Type B pancreatic cell (in vitro differentiated cells): ENCODE results near the gene TRIM71. TPM values are rescaled to one million over a fixed set of nuclear protein-coding genes. Genes with fewer than 3 reads are reported as not detected.
"Not testable (repeated sequence)": the region's sequence is repeated elsewhere in the genome, so short reads cannot be mapped to it uniquely, and the experiment has no call there.

Source experiments
- DNase-seq: peaks from one replicate; pipeline ENCODE4 v3.0.0; 2021; ENCODE audit warnings: mixed read lengths; ENCODE audit not compliant: unreplicated experiment; ENCODE audit errors: extremely low spot score
- H3K27ac Mint-ChIP-seq: 2 replicates; pipeline ENCODE4 v1.8.0; 2021; ENCODE audit warnings: mild to moderate bottlenecking, mixed read lengths
- H3K27me3 Mint-ChIP-seq: 2 replicates; pipeline ENCODE4 v1.8.0; 2021; ENCODE audit warnings: mixed read lengths
- H3K36me3 Mint-ChIP-seq: 2 replicates; pipeline ENCODE4 v1.8.0; 2021; ENCODE audit warnings: mixed read lengths
- H3K4me1 Mint-ChIP-seq: one replicate; pipeline ENCODE4 v1.8.0; 2021; ENCODE audit warnings: mixed read lengths; ENCODE audit not compliant: unreplicated experiment
- H3K4me3 Mint-ChIP-seq: 2 replicates; pipeline ENCODE4 v1.8.0; 2021; ENCODE audit warnings: mild to moderate bottlenecking, mixed read lengths
- H3K9me3 Mint-ChIP-seq: 2 replicates; pipeline ENCODE4 v1.8.0; 2021; ENCODE audit warnings: mixed read lengths
- CTCF ChIP-seq: fragments of 200-600 bp; sonication (generic); conservative IDR thresholded peaks from 2 replicates; pipeline ENCODE4 v1.5.0; 2021; ENCODE audit warnings: antibody characterized with exemption, mild to moderate bottlenecking
- total RNA-seq: library from RNA; stranded (reverse); gene quantifications from 2 replicates; pipeline ENCODE4 v1.2.1, GENCODE V29; 2021; ENCODE audit warnings: low replicate concordance

The TRIM71 gene
- total RNA-seq, 1 donor from 2014 or later, result 26.5 TPM

DNA sequence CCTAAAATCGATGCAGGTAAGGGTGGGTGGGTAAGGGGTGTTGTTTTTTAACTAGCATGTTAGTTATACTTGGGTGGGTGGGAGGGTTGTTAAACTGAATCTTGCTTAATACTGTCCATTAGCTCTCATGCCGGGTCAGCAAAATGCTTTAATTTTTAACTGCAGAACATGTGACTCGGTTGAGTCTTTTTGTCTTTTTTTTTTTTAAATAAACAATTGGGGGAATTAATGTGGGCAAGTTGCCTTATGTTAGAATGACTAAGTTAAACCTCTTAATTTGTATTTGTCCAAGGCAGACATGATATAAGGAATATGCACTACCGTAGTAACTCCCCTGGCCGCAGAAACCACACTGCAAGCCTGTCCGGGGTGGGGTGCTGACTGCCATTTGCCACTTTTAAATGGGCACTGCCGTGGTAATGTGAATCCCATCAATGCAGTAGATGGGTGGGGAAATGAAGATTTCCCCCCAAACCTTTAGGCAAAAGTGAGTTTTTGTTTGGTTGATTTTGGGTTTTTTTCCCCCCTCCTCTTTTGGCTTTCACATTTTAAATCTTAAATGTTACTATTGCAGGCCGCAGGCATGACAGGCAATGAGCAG is 79.3 kb downstream of the TRIM71 start:
- H3K9me3 Mint-ChIP-seq, result no peaks in the 10 kb centered on the region
- peaks cover 12% of the 10 kb centered on the region for H3K36me3 Mint-ChIP-seq
- TF ChIP-seq CTCF, result no peak
- H3K4me1 Mint-ChIP-seq, result peaks cover 7% of the 10 kb centered on the region
- no peak overlapping the region for H3K27ac Mint-ChIP-seq
- DNase-seq, result no peak
- no peak overlapping the region for H3K4me3 Mint-ChIP-seq
- H3K27me3 Mint-ChIP-seq, result no peaks in the 10 kb centered on the region

DNA sequence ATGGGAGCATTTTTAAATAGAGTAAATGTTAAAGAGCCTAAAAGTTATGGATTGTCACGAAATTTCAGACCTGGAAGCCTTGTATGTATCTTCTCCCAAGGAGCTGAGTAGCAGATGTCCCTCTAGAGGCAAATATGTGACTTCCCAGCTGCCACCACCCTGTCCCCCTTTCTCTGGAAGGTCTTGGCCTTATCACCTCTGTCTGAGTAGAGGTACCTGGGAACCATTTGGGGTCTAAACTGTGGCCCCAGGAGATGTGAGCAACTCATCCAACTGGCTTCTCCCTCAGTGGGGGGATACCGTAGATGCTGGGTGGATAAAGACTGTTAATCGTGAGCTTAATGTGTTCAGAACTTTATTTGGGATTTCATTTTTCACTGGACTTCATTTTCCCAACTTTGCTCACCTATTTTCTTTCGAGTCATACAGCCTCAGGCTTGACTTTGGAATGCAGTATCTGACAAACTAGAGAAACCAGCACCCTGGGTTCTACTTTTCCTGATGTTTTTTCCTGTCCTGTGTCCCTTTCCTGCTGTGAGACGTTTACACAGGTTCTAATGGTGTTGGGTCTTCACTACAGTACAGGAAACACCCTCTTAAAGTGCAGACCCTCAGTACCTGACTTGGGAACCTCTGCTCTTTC is 80.3 kb downstream of the TRIM71 start:
- H3K36me3 Mint-ChIP-seq, result peaks cover 6% of the 10 kb centered on the region
- no peak overlapping the region for H3K4me3 Mint-ChIP-seq
- peaks cover 7% of the 10 kb centered on the region for H3K4me1 Mint-ChIP-seq
- peak; percentile 25 for TF ChIP-seq CTCF
- H3K27me3 Mint-ChIP-seq, result no peaks in the 10 kb centered on the region
- H3K9me3 Mint-ChIP-seq, result no peaks in the 10 kb centered on the region
- no peak for DNase-seq
- peak overlapping the region; percentile 2 for H3K27ac Mint-ChIP-seq

- no peak for DNase-seq
- Mint-ChIP-seq H3K27me3 (no peaks in the 10 kb centered on the region), H3K4me1 (peaks cover 7% of the 10 kb centered on the region), H3K4me3 (no peak overlapping the region), H3K9me3 (no peaks in the 10 kb centered on the region), H3K36me3 (peaks cover 6% of the 10 kb centered on the region), H3K27ac (no peak overlapping the region)
- no peak for TF ChIP-seq CTCF
Observed at GRCh38 chr3:32899265-32899664, 81.5 kb downstream of the TRIM71 start.

- Mint-ChIP-seq H3K4me3 (peak overlapping the region; percentile 21), H3K27me3 (no peaks in the 10 kb centered on the region), H3K4me1 (peaks cover 4% of the 10 kb centered on the region), H3K27ac (peak overlapping the region; percentile 13), H3K36me3 (no peaks in the 10 kb centered on the region), H3K9me3 (no peaks in the 10 kb centered on the region)
- no peak for TF ChIP-seq CTCF
- no peak for DNase-seq
Observed at GRCh38 chr3:32901005-32901932, 83.5 kb downstream of the TRIM71 start.

DNA sequence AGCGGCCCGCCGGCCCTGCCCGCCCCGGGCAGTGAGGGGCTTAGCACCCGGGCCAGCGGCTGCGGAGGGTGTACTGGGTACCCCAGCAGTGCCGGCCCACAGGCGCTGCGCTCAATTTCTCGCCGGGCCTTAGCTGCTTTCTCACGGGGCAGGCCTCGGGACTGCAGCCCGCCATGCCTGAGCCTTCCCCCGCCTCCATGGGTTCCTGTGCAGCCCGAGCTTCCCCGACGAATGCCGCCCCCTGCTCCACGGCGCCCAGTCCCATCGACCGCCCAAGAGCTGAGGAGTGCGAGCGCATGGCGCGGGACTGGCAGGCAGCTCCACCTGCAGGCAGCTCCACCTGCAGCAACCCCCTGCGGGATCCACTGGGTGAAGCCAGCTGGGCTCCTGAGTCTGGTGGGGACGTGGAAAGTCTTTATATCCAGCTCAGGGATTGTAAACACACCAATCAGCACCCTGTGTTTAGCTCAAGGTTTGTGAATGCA is 85.1 kb downstream of the TRIM71 start:
- H3K27ac Mint-ChIP-seq, H3K36me3 Mint-ChIP-seq, H3K9me3 Mint-ChIP-seq, H3K27me3 Mint-ChIP-seq, H3K4me1 Mint-ChIP-seq: not testable (repeated sequence)
- peak; percentile 61 for TF ChIP-seq CTCF
- peak; percentile 75 for DNase-seq
- H3K4me3 Mint-ChIP-seq, result peak overlapping the region; percentile 89
